Ectodermal cell (in vitro differentiated cells): ENCODE data around the gene CD58.

Experiments used
- H3K27ac ChIP-seq: 2 replicates; pipeline ENCODE4 v1.7.0; 2013; ENCODE audit warnings: mild to moderate bottlenecking, low read depth, low read length; ENCODE audit not compliant: insufficient read depth, poor library complexity, severe bottlenecking
- H3K27me3 ChIP-seq: 2 replicates; pipeline ENCODE4 v1.7.0; 2013; ENCODE audit warnings: mild to moderate bottlenecking, low read length; ENCODE audit not compliant: insufficient read depth, control insufficient read depth, poor library complexity, severe bottlenecking
- H3K36me3 ChIP-seq: one replicate; pipeline ENCODE4 v1.7.0; 2013; ENCODE audit warnings: low read length; ENCODE audit not compliant: control insufficient read depth, insufficient read depth
- H3K4me1 ChIP-seq: one replicate; pipeline ENCODE4 v1.7.0; 2013; ENCODE audit warnings: low read length; ENCODE audit not compliant: control insufficient read depth, insufficient read depth
- H3K4me3 ChIP-seq: 2 replicates; pipeline ENCODE4 v1.7.0; 2013; ENCODE audit warnings: low read depth, low read length, control low read depth; ENCODE audit not compliant: insufficient read depth
- H3K9me3 ChIP-seq: 2 replicates; pipeline ENCODE4 v1.7.0; 2013; ENCODE audit warnings: mild to moderate bottlenecking, low read length, moderate library complexity; ENCODE audit not compliant: control insufficient read depth
- WGBS, 2 experiments: methylation state at CpG; one replicate each; pipeline ENCODE4 v1.1.7; 2013; ENCODE audit warnings: missing lambda C conversion rate in 2 of 2; 5-methylcytosine and 5-hydroxymethylcytosine counted together

CD58 gene

DNA sequence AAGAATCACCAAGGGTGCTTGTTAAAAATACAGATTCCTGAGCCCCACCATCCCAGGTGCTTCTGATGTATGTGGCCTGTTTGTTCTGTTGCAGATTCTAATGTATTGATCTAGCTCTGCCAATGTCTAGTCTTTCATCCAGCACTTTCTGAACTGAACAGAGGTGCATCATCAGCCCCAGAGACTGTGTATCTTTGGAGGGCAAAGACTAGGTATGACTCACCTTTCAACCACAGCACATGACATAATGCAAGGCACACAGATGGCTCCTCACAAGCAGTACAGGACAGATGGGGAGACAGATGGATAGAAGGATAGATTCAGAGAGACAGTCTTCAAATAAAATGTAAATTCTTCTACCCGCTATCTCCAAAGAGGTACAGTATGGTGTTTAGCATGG, 32.3 kb downstream of the CD58 start:
- Histone ChIP-seq H3K4me3 (no peak overlapping the region), H3K9me3 (no peaks in the 10 kb centered on the region), H3K36me3 (no peaks in the 10 kb centered on the region), H3K4me1 (no peaks in the 10 kb centered on the region), H3K27me3 (no peaks in the 10 kb centered on the region), H3K27ac (no peak overlapping the region)
- 97 to 100% methylated on average over 1 of the region's 1 CpG for WGBS, 2 experiments

DNA sequence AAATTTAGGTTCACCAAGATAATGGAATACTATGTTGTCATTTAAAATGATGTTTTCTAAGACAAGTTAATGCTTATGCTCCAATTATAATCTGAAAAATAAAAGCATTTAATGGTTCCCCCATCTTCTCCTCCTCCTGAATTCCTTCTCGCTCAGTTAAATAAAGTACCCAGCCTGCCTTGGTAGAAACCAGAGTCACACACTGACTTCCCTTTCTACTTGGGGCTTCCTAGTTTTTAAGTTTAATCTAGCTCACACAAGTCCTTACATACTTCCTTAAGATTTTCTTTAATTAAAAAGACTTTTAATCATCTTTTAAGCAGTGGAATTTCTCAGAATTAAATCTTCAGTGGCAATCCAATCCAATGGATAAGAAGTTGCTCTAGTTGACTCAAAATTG, 32.9 kb downstream of the CD58 start:
- Histone ChIP-seq H3K36me3 (no peaks in the 10 kb centered on the region), H3K27me3 (no peaks in the 10 kb centered on the region)
- WGBS, 2 experiments = 87 to 92% methylated on average over 1 of the region's 1 CpG

DNA sequence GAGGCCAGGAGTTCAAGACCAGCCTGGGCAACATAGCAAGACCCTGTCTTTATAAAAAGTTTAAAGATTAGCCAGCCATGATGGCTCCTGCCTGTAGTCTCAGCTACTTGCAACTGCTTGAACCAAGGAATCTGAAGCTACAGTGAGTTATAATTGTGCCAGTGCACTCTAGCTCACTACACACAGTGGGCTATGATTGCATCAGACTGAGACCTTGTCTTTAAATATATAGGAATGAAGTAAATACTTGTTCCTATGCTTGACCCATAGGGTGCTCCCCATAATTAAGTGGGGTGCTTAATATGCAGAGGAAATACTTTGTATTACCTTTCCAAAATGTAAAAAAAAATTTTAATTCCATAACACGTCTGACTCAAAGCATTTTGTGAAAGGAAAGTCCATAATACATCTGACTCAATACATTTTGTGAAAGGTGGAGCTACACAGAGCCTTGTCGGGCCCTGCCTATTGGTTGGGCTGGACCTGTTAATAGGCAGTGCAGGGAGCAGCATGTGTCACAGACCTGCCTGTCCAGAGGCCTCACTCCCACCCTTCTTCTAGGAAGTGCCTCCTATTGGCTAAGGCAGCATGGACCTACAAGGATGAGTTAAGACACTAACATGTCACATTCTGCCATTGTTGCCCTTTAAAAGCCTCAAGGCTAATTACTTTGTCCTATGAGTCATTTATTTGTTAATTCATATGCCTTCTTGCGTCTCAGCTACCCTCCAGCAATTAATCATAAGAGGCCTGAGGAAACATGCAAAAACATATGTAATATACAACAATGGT, 33.6 kb downstream of the CD58 start:
- Histone ChIP-seq H3K27me3 (no peaks in the 10 kb centered on the region), H3K36me3 (no peaks in the 10 kb centered on the region), H3K4me1 (no peaks in the 10 kb centered on the region), H3K27ac (no peak overlapping the region), H3K4me3 (no peak overlapping the region), H3K9me3 (no peaks in the 10 kb centered on the region)
- 90 to 98% methylated on average over 2 to 3 of the region's 3 CpGs for WGBS, 2 experiments

More for the DNA sequence above, 32.9 kb downstream of the CD58 start:
- Histone ChIP-seq H3K4me3 (no peak overlapping the region), H3K27ac (no peak overlapping the region), H3K4me1 (no peaks in the 10 kb centered on the region), H3K9me3 (no peaks in the 10 kb centered on the region)

- Histone ChIP-seq H3K9me3 (no peaks in the 10 kb centered on the region), H3K36me3 (no peaks in the 10 kb centered on the region), H3K4me1 (no peaks in the 10 kb centered on the region), H3K27ac (no peak overlapping the region), H3K4me3 (no peak overlapping the region), H3K27me3 (no peaks in the 10 kb centered on the region)
- 88 to 93% methylated on average over 45 of the region's 45 CpGs for WGBS, 2 experiments
Observed at GRCh38 chr1:116534014-116534739, 36.6 kb downstream of the CD58 start.

GRCh38 chr1:116533429-116533820, 37.4 kb downstream of the CD58 start:
- 93 to 95% methylated on average over 3 of the region's 3 CpGs for WGBS, 2 experiments
- H3K9me3 ChIP-seq = no peaks in the 10 kb centered on the region
- H3K36me3 ChIP-seq = no peaks in the 10 kb centered on the region
- H3K4me3 ChIP-seq = no peak overlapping the region
- H3K4me1 ChIP-seq = no peaks in the 10 kb centered on the region
- no peaks in the 10 kb centered on the region for H3K27me3 ChIP-seq
- H3K27ac ChIP-seq = no peak overlapping the region

GRCh38 chr1:116532671-116533428, 38.0 kb downstream of the CD58 start:
- 94 to 96% methylated on average over 23 of the region's 23 CpGs for WGBS, 2 experiments

GRCh38 chr1:116531917-116532316, 38.9 kb downstream of the CD58 start:
- Histone ChIP-seq H3K27me3 (no peaks in the 10 kb centered on the region), H3K36me3 (no peaks in the 10 kb centered on the region), H3K27ac (no peak overlapping the region), H3K4me1 (no peaks in the 10 kb centered on the region), H3K4me3 (no peak overlapping the region), H3K9me3 (no peaks in the 10 kb centered on the region)
- 90 to 92% methylated on average over 13 of the region's 13 CpGs for WGBS, 2 experiments

More at GRCh38 chr1:116532671-116533428, 38.0 kb downstream of the CD58 start:
- Histone ChIP-seq H3K9me3 (no peaks in the 10 kb centered on the region), H3K27ac (no peak overlapping the region), H3K27me3 (no peaks in the 10 kb centered on the region), H3K4me3 (no peak overlapping the region), H3K4me1 (no peaks in the 10 kb centered on the region), H3K36me3 (no peaks in the 10 kb centered on the region)

DNA sequence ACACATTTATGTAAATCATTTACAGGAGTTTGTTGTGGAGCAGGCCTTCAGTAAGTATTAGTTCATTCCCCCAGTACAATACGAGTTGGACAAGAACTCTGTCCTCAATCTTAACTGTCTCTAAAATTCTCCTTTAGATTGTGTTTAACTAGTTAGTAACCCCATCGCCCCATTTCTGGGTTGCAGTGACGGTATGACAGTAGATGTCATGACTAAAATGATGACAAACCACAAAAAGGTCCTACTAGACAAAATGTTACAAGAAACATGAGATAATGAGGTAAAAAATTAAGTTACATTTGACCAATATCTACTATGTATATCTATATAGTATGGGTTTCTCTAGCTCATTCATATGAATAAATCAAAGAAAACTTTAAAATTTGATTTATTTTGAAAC, 41.1 kb downstream of the CD58 start:
- H3K9me3 ChIP-seq = no peaks in the 10 kb centered on the region

DNA sequence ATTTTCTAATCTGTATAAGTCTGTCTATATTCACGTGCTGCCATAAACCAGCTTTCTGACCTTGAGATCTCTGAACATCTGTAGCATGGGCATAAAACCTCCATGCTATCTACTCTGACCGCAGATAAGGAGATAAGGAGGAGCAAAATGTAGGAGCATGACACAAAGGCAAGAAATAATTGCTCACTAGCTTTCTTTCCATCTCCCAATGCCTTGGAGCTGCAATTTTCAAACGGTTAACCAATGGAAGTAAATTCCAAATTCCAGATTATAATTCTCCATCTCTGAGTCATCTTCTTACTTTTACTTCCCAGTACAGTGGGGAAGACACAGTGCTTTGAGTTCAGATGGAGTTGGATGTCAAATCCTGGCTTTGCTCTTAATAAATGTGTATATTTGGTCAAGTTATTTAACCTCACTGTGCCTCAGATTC, 41.6 kb downstream of the CD58 start:
- Histone ChIP-seq H3K4me3 (no peak overlapping the region), H3K27ac (no peak overlapping the region), H3K27me3 (no peaks in the 10 kb centered on the region), H3K9me3 (no peaks in the 10 kb centered on the region), H3K4me1 (no peaks in the 10 kb centered on the region), H3K36me3 (no peaks in the 10 kb centered on the region)
- 91% methylated on average over 3 of the region's 3 CpGs for WGBS, 2 experiments

More for the DNA sequence above, 41.1 kb downstream of the CD58 start:
- Histone ChIP-seq H3K27ac (no peak overlapping the region), H3K4me1 (no peaks in the 10 kb centered on the region), H3K27me3 (no peaks in the 10 kb centered on the region), H3K4me3 (no peak overlapping the region), H3K36me3 (no peaks in the 10 kb centered on the region)
- 93 to 100% methylated on average over 3 of the region's 3 CpGs for WGBS, 2 experiments
